HK-2 (cell line): ENCODE measurements around the gene CRY1.

Experiments used
- DNase-seq: peaks from one replicate; pipeline ENCODE4 v3.0.0-alpha.2; 2018; ENCODE audit not compliant: unreplicated experiment

Gene CRY1

GRCh38 chr12:107093417-107094182 is at the start of gene CRY1:
TSS of gene CRY1 (minus strand) at chr12:107093549. CDS start at chr12:107092961, 588 bp downstream.
- DNase-seq = peak; percentile 95

GRCh38 chr12:107139787-107140186 is 46.4 kb upstream of the CRY1 start:
- DNase-seq = no peak

GRCh38 chr12:107138990-107139389 is 45.6 kb upstream of the CRY1 start:
- no peak for DNase-seq

GRCh38 chr12:107135177-107135576 is 41.8 kb upstream of the CRY1 start:
- no peak for DNase-seq

GRCh38 chr12:107134558-107134957 is 41.2 kb upstream of the CRY1 start:
- DNase-seq = peak; percentile 10

- DNase-seq = no peak
Measured at GRCh38 chr12:107133462-107133861, 40.1 kb upstream of the CRY1 start.

GRCh38 chr12:107131832-107132616 is 38.7 kb upstream of the CRY1 start:
- peak; percentile 13 for DNase-seq

- DNase-seq = no peak
Measured at GRCh38 chr12:107130830-107131611, 37.7 kb upstream of the CRY1 start.

GRCh38 chr12:107129315-107129930 is 36.1 kb upstream of the CRY1 start:
- no peak for DNase-seq

GRCh38 chr12:107127482-107128430 is 34.4 kb upstream of the CRY1 start:
- DNase-seq = no peak

- no peak for DNase-seq
Measured at GRCh38 chr12:107126796-107127481, 33.6 kb upstream of the CRY1 start.

GRCh38 chr12:107125833-107126232 is 32.5 kb upstream of the CRY1 start:
- DNase-seq = no peak

- no peak for DNase-seq
Measured at GRCh38 chr12:107122452-107122958, 29.2 kb upstream of the CRY1 start.

- no peak for DNase-seq
Measured at GRCh38 chr12:107119091-107119490, 25.7 kb upstream of the CRY1 start.

- DNase-seq = no peak
Measured at GRCh38 chr12:107118624-107119023, 25.3 kb upstream of the CRY1 start.

GRCh38 chr12:107115119-107115518 is 21.8 kb upstream of the CRY1 start:
- no peak for DNase-seq

- DNase-seq = no peak
Measured at GRCh38 chr12:107111314-107111713, 18.0 kb upstream of the CRY1 start.

- DNase-seq = no peak
Measured at GRCh38 chr12:107109726-107110719, 16.7 kb upstream of the CRY1 start.
